ENCODE results near the gene HMGB2.
A peak's percentile ranks its signal among the peaks of the same experiment; 100 is the strongest.

Gene HMGB2

GRCh38 chr4:173288296-173288695, 45.9 kb downstream of the HMGB2 start:
- DNase-seq, result peak in 2 of 3 experiments; percentile 9 to 39

GRCh38 chr4:173287486-173287885, 46.7 kb downstream of the HMGB2 start:
- no peak for DNase-seq

- DNase-seq, result no peak
Observed at GRCh38 chr4:173284463-173284862, 49.7 kb downstream of the HMGB2 start.

GRCh38 chr4:173282626-173283025, 51.5 kb downstream of the HMGB2 start:
- DNase-seq, result no peak

- no peak for DNase-seq
Observed at GRCh38 chr4:173282256-173282562, 51.9 kb downstream of the HMGB2 start.

GRCh38 chr4:173281406-173282255, 52.5 kb downstream of the HMGB2 start:
- DNase-seq, result no peak

Measured in NCI-H1417 (cell line).